Mesothelial cell of epicardium (in vitro differentiated cells): ENCODE results near the gene BANP. TPM values are rescaled to one million over a fixed set of nuclear protein-coding genes. Genes with fewer than 3 reads are reported as not detected.
"Not testable (repeated sequence)": the region's sequence is repeated elsewhere in the genome, so short reads cannot be mapped to it uniquely, and the experiment has no call there.

Experiments
- DNase-seq, 2 experiments: peaks; one replicate each; pipeline ENCODE4 v3.0.0; 2021; ENCODE audit warnings: low spot score in 2 of 2; ENCODE audit not compliant: unreplicated experiment in 2 of 2
- H3K27ac Mint-ChIP-seq: 2 replicates; pipeline ENCODE4 v1.8.0; 2021; ENCODE audit warnings: mixed read lengths
- H3K27me3 Mint-ChIP-seq: 2 replicates; pipeline ENCODE4 v1.8.0; 2021; ENCODE audit warnings: low read depth, mixed read lengths
- H3K36me3 Mint-ChIP-seq: 2 replicates; pipeline ENCODE4 v1.8.0; 2021; ENCODE audit warnings: mixed read lengths
- H3K4me1 Mint-ChIP-seq: 2 replicates; pipeline ENCODE4 v1.8.0; 2021; ENCODE audit warnings: mixed read lengths
- H3K4me3 Mint-ChIP-seq: 2 replicates; pipeline ENCODE4 v1.8.0; 2021; ENCODE audit warnings: mild to moderate bottlenecking, moderate library complexity, mixed read lengths
- H3K9me3 Mint-ChIP-seq: 2 replicates; pipeline ENCODE4 v1.8.0; 2021; ENCODE audit warnings: mixed read lengths
- CTCF ChIP-seq: fragments of 200-600 bp; sonication (generic); IDR thresholded peaks from one replicate; pipeline ENCODE4 v1.5.0; 2021; ENCODE audit warnings: antibody characterized with exemption; ENCODE audit not compliant: unreplicated experiment
- total RNA-seq: library from RNA; stranded (reverse); gene quantifications from 3 replicates; pipeline ENCODE4 v1.2.1, GENCODE V29; 2021

The BANP gene
- total RNA-seq, 1 donor from 2014 or later: 43.6 TPM

GRCh38 chr16:88024491-88025085, 73.4 kb downstream of the BANP start:
- not testable (repeated sequence) for H3K27me3 Mint-ChIP-seq, H3K9me3 Mint-ChIP-seq
- peak in 1 of 2 experiments; percentile 69 for DNase-seq
- Mint-ChIP-seq H3K36me3 (peaks cover 17% of the 10 kb centered on the region), H3K4me3 (peak overlapping the region; percentile 15), H3K4me1 (peaks cover 13% of the 10 kb centered on the region), H3K27ac (peak overlapping the region; percentile 92)
- peak; percentile 70 for TF ChIP-seq CTCF

- peak overlapping the region; percentile 15 for H3K4me3 Mint-ChIP-seq
- H3K9me3 Mint-ChIP-seq, H3K27me3 Mint-ChIP-seq, DNase-seq: not testable (repeated sequence)
- H3K36me3 Mint-ChIP-seq: peaks cover 21% of the 10 kb centered on the region
- peak overlapping the region; percentile 92 for H3K27ac Mint-ChIP-seq
- peaks cover 13% of the 10 kb centered on the region for H3K4me1 Mint-ChIP-seq
Measured at GRCh38 chr16:88025086-88025492, 73.9 kb downstream of the BANP start.

GRCh38 chr16:88025828-88026555, 74.8 kb downstream of the BANP start:
- H3K27me3 Mint-ChIP-seq, H3K4me3 Mint-ChIP-seq, DNase-seq, H3K9me3 Mint-ChIP-seq: not testable (repeated sequence)
- Mint-ChIP-seq H3K36me3 (peaks cover 21% of the 10 kb centered on the region), H3K27ac (peak overlapping the region; percentile 92), H3K4me1 (peaks cover 13% of the 10 kb centered on the region)

- H3K9me3 Mint-ChIP-seq: no peaks in the 10 kb centered on the region
- H3K4me1 Mint-ChIP-seq: peaks cover 13% of the 10 kb centered on the region
- TF ChIP-seq CTCF: no peak
- H3K36me3 Mint-ChIP-seq: peaks cover 21% of the 10 kb centered on the region
- H3K4me3 Mint-ChIP-seq: no peak overlapping the region
- DNase-seq: no peak
- no peak overlapping the region for H3K27ac Mint-ChIP-seq
- H3K27me3 Mint-ChIP-seq: no peaks in the 10 kb centered on the region
Measured at GRCh38 chr16:88026964-88027938, 76.0 kb downstream of the BANP start.

- Mint-ChIP-seq H3K36me3 (peaks cover 17% of the 10 kb centered on the region), H3K4me1 (peaks cover 13% of the 10 kb centered on the region)
- H3K4me3 Mint-ChIP-seq, DNase-seq, H3K27ac Mint-ChIP-seq, H3K9me3 Mint-ChIP-seq, H3K27me3 Mint-ChIP-seq: not testable (repeated sequence)
Measured at GRCh38 chr16:88028177-88028930, 77.1 kb downstream of the BANP start.

- H3K27me3 Mint-ChIP-seq: no peaks in the 10 kb centered on the region
- H3K4me3 Mint-ChIP-seq: no peak overlapping the region
- peaks cover 11% of the 10 kb centered on the region for H3K4me1 Mint-ChIP-seq
- H3K9me3 Mint-ChIP-seq: no peaks in the 10 kb centered on the region
- TF ChIP-seq CTCF: no peak
- peak overlapping the region; percentile 51 for H3K27ac Mint-ChIP-seq
- no peak for DNase-seq
- peaks cover 17% of the 10 kb centered on the region for H3K36me3 Mint-ChIP-seq
Measured at GRCh38 chr16:88030498-88030897, 79.3 kb downstream of the BANP start.

GRCh38 chr16:88030961-88031360, 79.7 kb downstream of the BANP start:
- peaks cover 22% of the 10 kb centered on the region for H3K36me3 Mint-ChIP-seq
- not testable (repeated sequence) for H3K4me1 Mint-ChIP-seq, H3K4me3 Mint-ChIP-seq, H3K27me3 Mint-ChIP-seq, H3K9me3 Mint-ChIP-seq, DNase-seq
- H3K27ac Mint-ChIP-seq: peak overlapping the region; percentile 51

- not testable (repeated sequence) for H3K4me3 Mint-ChIP-seq, H3K9me3 Mint-ChIP-seq, DNase-seq, H3K27me3 Mint-ChIP-seq, H3K4me1 Mint-ChIP-seq
- Mint-ChIP-seq H3K36me3 (peaks cover 14% of the 10 kb centered on the region), H3K27ac (peak overlapping the region; percentile 62)
Measured at GRCh38 chr16:88033003-88033740, 81.9 kb downstream of the BANP start.
